ENCODE results near the gene ATG9B. TPM values are rescaled to one million over a fixed set of nuclear protein-coding genes. Genes with fewer than 3 reads are reported as not detected.

The ATG9B gene
- total and polyA plus RNA-seq, 2 of the 13 experiments (the other 11 are each of a cell fraction or from before 2014, with no cell fraction given) = 0.24 TPM; not detected in 1

- H3K79me2 ChIP-seq (ENCODE audit: insufficient read depth, low read length) = no peaks in the 10 kb centered on the region
- in situ Hi-C loops (cut with HindIII; ENCODE audit: extremely low pct_ligation_motif_present, low pct_unique_long_range_greater_than_20kb) = no loop called here
- intact Hi-C loops (cut with micrococcal nuclease; ENCODE audit: unreplicated experiment) = no loop called here
- BruUV-seq (replicated peaks) = no TSS peak
- DNase-seq (ENCODE audit: low spot score) (no peak), ATAC-seq (no peak), FAIRE-seq (no peak)
- ChIA-PET POLR2A (no interaction called here), CTCF (ENCODE audit: low intra/inter-chr PET ratio, low total read pairs) (no interaction called here)
- no peaks in the 10 kb centered on the region for H4K20me1 ChIP-seq (ENCODE audit: insufficient read depth, low read length)
- TF ChIP-seq DPF2 (CRISPR knock-in tag; IDR thresholded peaks at IDR 0.05; ENCODE audit: borderline replicate concordance, low read depth) = no peak
- no peak for TF ChIP-seq ZSCAN22 (CRISPR knock-in tag; IDR thresholded peaks at IDR 0.05)
- no peak for TF ChIP-seq SAP130 (CRISPR knock-in tag; IDR thresholded peaks at IDR 0.05; ENCODE audit: low read depth)
- TF ChIP-seq MAX (IDR thresholded peaks at IDR 0.05) = no peak
- no peak for TF ChIP-seq NPAS2 (CRISPR knock-in tag; IDR thresholded peaks at IDR 0.05; ENCODE audit: borderline replicate concordance)
- no peak for TF ChIP-seq SMARCC2 (IDR thresholded peaks at IDR 0.05)
- TF ChIP-seq ZNF124 (CRISPR knock-in tag; IDR thresholded peaks at IDR 0.05) = no peak
- TF ChIP-seq, protein P1, sequence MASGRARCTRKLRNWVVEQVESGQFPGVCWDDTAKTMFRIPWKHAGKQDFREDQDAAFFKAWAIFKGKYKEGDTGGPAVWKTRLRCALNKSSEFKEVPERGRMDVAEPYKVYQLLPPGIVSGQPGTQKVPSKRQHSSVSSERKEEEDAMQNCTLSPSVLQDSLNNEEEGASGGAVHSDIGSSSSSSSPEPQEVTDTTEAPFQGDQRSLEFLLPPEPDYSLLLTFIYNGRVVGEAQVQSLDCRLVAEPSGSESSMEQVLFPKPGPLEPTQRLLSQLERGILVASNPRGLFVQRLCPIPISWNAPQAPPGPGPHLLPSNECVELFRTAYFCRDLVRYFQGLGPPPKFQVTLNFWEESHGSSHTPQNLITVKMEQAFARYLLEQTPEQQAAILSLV (CRISPR knock-in tag; IDR thresholded peaks at IDR 0.05; ENCODE audit: borderline replicate concordance) = no peak
- TF ChIP-seq ZNF503 (CRISPR knock-in tag; IDR thresholded peaks at IDR 0.05) = no peak
- TF ChIP-seq ZNF652 (CRISPR knock-in tag; IDR thresholded peaks at IDR 0.05; ENCODE audit: borderline replicate concordance, low read depth) = no peak
- 83% methylated on average over 6 of the region's 9 CpGs for WGBS (ENCODE audit: low lambda C conversion rate)
- no peak overlapping the region for H3K27ac ChIP-seq (ENCODE audit: extremely low read length, insufficient read depth, low read length)
- H3K9ac ChIP-seq (ENCODE audit: insufficient read depth, low read depth, low read length) = no peak overlapping the region
- H3K4me3 ChIP-seq (replicated peaks in 1 of 3; ENCODE audit: insufficient read depth in 1 of 3, low read depth in 2 of 3, low read length in 3 of 3) = no peak overlapping the region
- no peaks in the 10 kb centered on the region for H3K36me3 ChIP-seq (replicated peaks in 1 of 2; ENCODE audit: control insufficient read depth in 1 of 2, insufficient read depth in 2 of 2, low read length in 2 of 2)
- H3K4me1 ChIP-seq (ENCODE audit: insufficient read depth, low read length) = no peaks in the 10 kb centered on the region
- no peak overlapping the region for H2AFZ ChIP-seq (ENCODE audit: low read length)
- H3K9me3 ChIP-seq (ENCODE audit: low read length) = no peaks in the 10 kb centered on the region
- H3K4me2 ChIP-seq (ENCODE audit: low read depth, low read length) = no peak overlapping the region
- peaks cover 1 to 12% of the 10 kb centered on the region in 2 experiments; a peak in 3 of 5 replicates for H3K27me3 ChIP-seq (ENCODE audit: control insufficient read depth in 1 of 2, insufficient read depth in 2 of 2, low read length in 2 of 2)
Observed at GRCh38 chr7:151045967-151046366, 21.7 kb upstream of the ATG9B start.
